ENCODE data around the gene WDR59.
"Not testable (repeated sequence)": the region's sequence is repeated elsewhere in the genome, so short reads cannot be mapped to it uniquely, and the experiment has no call there.

WDR59 gene

DNA sequence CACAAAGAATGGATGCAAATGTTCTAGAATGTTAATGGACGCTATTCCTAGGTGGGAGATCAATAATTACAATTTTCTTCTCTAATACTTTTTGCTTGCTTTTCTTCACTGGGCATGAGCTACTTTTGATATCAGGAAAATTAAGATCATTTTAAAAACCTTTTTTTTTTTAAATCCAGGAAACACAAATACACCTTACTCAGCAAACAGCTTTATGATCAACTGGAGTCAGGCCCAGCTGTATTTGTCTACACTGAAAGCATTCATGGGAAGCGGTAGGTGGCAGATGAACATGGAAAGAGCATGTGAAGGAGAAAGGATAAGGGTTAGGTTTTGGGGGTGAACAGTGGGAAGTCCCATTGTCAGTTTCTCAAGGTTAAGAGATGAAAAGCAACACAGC, 97.8 kb downstream of the WDR59 start:
- in situ Hi-C loops (cut with HindIII; ENCODE audit: low pct_ligation_motif_present, low pct_unique_long_range_greater_than_20kb, low sequenced_read_pairs) = no loop called here
- no peak for DNase-seq

DNA sequence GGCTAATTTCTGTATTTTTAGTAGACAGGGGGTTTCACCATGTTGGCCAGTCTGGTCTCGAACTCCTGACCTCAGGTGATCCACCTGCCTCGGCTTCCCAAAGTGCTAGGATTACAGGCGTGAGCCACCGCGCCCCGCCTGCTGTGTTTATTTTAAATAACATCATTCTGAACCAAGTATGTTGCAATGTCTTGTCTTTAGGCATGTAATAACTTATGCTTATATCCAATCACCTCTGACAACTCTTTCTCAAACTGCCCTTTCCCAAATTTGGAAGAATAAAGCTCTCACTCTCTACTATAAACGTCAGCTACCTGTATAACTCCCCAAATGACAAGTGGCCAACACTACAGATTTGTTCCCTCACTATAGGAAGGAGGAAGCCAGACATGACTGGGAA, 107.2 kb downstream of the WDR59 start:
- DNase-seq = no peak

DNA sequence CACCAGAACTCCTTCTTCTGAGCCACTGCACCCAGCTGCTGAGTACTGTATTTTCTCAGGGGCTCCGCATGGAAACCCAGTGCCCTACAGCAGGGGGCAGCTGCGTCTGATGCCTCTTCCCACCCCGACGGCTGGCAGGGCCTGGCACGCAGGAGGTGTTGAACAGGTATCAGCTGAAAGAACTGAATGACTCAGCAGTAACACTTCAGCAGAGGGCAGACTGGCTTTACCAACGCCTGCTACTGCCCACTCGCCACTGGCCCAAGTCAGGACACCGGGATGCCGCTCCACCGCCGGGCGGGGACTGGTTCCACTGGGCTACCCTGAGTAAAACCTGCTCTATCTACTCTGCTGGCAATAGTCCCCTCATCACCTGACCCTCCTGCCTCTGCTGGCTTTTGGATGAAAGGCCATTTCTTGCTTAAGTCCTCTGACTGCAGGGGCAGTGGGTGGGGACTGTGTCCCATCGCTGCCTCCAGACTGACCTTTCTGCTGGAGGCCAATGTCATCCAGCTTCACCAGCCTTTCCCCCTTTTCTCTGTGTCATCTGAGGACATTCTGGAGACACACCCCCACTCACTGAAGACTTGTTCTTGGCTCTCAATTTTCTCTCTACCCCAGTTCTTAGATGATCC, 109.9 kb downstream of the WDR59 start:
- in situ Hi-C loops (cut with HindIII; ENCODE audit: low pct_ligation_motif_present, low pct_unique_long_range_greater_than_20kb, low sequenced_read_pairs) = loop anchor here (25.0 kb wide), 1 partner anchor 188 kb away; no protein-coding TSS in a partner anchor
- DNase-seq = no peak

More for the DNA sequence above, 107.2 kb downstream of the WDR59 start:
- in situ Hi-C loops (cut with HindIII; ENCODE audit: low pct_ligation_motif_present, low pct_unique_long_range_greater_than_20kb, low sequenced_read_pairs) = no loop called here

DNA sequence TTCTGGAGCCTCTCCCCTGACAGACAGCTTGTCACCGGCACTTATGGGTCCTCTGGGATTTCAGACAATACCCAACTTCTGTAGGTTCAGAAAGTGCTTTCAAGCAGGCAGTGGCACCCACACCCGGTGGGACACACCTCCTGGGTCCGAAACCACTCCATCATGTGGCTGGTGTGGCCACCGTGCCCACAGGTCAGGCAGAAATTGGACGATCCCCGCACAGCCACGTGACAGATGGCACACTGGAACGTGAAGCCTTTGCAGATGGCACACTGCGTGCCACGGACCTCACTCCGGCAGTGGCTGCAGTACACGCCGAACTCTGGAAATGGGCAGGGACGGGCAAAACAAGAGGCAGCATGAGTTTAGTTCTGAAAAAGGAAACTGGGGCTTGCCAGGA, 110.8 kb downstream of the WDR59 start:
- DNase-seq = no peak
- in situ Hi-C loops (cut with HindIII; ENCODE audit: low pct_ligation_motif_present, low pct_unique_long_range_greater_than_20kb, low sequenced_read_pairs) = loop anchor here (25.0 kb wide), 1 partner anchor 187 kb away; no protein-coding TSS in a partner anchor

DNA sequence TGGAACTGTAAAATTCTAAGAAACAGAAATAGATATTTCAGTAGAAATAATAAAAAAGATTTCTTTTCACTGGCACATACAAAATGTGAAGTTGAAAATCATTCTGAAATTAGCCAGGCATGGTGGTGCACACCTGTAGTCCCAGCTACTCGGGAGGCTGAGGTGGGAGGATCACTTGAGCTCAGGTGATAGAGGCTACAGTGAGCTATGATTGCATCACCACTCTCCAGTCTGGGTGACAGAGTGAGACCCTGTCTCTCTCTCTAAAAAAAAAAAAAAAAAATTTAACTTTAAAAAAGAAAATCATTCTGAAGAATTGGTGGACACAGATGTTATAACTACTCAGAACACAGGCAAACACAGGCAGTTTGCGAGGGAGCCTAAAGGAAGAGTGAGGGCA, 112.6 kb downstream of the WDR59 start:
- no peak for DNase-seq
- in situ Hi-C loops (cut with HindIII; ENCODE audit: low pct_ligation_motif_present, low pct_unique_long_range_greater_than_20kb, low sequenced_read_pairs) = loop anchor here (25.0 kb wide), 1 partner anchor 185 kb away; no protein-coding TSS in a partner anchor

DNA sequence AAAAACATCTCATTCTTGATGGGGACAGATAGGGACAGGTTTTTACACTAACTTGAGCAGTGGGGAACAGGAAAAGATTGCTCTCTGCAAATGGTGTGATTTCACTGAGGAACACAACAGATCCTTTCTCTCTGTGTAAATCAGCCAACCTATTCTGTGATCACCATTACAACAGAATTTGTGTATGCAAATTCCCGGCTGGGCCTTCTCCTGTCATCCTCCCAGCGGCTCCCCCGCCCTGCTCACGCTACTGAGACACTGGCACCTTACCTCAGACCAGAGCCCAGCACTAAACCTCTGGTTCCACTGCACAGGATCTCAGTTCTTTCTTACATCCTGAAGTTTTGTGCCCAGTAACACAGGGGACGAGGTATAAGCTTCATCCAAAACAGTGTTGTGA, 113.3 kb downstream of the WDR59 start:
- no peak for DNase-seq
- in situ Hi-C loops (cut with HindIII; ENCODE audit: low pct_ligation_motif_present, low pct_unique_long_range_greater_than_20kb, low sequenced_read_pairs) = loop anchor here (25.0 kb wide), 1 partner anchor 184 kb away; no protein-coding TSS in a partner anchor

DNA sequence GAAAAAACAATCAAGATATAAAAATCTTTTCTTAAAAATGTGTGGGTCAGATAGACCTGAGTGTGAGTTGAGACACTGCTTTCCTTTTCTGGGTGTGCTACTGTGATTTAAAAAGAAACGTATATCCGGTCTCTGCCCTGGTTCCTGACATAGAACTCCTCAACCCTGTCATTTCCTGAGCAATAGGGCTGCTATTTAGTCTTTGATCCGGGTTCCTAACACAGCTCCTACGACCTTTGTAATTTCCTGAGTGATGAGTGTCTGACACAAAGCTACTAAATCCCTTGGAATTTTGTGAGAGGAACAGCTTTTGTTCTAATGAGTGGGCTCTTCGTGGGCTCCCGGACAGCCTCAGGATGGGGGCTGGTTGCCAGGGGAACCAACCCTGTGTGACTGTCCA, 116.4 kb downstream of the WDR59 start:
- DNase-seq = no peak
- in situ Hi-C loops (cut with HindIII; ENCODE audit: low pct_ligation_motif_present, low pct_unique_long_range_greater_than_20kb, low sequenced_read_pairs) = loop anchor here (25.0 kb wide), 1 partner anchor 181 kb away; no protein-coding TSS in a partner anchor

DNA sequence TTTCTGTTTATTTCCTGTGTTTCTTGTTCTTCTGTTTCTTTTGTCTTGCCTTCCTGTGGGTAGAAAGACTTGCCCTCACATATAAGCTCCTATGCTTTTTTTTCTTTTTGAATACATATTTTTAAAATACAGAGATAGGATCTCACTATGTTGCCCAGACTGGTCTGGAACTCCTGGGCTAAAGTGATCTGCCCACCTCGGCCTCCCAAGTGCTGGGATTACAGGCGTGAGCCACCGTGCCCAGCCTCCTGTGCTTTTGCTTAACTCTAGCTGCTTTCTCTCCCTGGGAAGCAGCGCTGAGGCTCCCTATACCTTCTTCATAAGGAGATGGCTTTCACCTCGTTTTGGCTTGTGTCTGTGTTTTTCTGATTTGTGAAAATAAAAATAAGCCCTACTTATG, 116.9 kb downstream of the WDR59 start:
- in situ Hi-C loops (cut with HindIII; ENCODE audit: low pct_ligation_motif_present, low pct_unique_long_range_greater_than_20kb, low sequenced_read_pairs) = loop anchor here (25.0 kb wide), 1 partner anchor 181 kb away; no protein-coding TSS in a partner anchor
- DNase-seq = no peak

DNA sequence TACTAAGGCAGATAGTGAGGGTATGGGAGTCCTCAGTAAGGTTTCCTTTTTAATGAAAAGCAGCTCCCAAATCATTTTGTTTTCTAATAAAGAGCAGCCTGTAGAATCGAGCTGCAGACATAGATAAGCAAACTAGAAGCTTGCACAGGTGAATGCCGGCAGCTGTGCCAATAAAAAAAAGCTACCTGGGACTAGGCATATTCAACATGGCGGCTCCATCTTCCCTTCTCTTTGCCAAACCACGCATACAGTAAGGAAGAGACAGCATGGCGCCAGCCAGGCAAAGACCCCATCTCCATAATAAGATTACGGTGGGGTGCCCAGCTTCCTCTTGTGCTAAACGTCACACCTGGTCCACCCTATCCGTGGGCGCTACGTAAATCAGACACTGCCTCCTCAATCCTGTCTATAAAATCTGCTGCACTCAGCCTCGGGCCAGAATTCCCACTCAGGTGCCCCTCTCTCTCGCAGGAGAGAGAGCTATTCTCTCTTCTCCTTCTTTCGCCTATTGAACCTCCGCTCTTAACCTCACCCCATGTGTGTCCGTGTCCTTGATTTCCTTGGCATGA, 117.6 kb downstream of the WDR59 start:
- DNase-seq = no peak

DNA sequence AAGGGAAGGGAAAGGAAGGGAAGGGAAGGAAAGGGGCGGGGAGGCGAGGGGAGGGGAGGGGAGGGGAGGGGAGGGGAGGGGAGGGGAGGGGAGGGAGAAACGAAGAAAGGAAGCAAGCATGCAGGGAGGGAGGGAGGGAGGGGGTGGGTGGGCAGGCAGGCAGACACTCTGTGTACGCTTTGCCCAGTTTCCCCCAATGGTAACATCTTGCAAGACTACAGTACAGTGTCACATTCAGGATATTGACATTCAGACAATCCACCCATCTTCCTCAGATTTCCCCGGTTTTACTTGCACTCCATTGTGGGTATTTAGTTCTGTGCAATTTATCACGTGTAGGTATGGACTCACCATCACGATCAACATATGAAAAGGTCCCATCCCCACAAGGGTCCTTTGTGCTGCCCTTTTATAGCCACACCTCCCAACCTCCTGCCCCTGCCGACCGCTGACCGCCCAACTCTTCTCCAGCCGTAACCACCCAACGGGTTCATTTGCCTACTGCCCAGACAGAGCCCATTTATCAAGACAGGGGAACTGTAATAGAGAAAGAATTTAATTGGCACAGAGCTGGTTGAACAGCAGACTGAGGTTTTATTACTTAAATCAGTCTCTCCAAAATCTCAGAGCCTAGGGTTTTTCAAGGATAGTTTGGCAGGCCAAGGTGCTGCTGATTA, 118.9 kb downstream of the WDR59 start:
- in situ Hi-C loops (cut with HindIII; ENCODE audit: low pct_ligation_motif_present, low pct_unique_long_range_greater_than_20kb, low sequenced_read_pairs) = loop anchor here (25.0 kb wide), 1 partner anchor 179 kb away; no protein-coding TSS in a partner anchor
- DNase-seq = no peak

More for the DNA sequence above, 117.6 kb downstream of the WDR59 start:
- in situ Hi-C loops (cut with HindIII; ENCODE audit: low pct_ligation_motif_present, low pct_unique_long_range_greater_than_20kb, low sequenced_read_pairs) = loop anchor here (25.0 kb wide), 1 partner anchor 180 kb away; no protein-coding TSS in a partner anchor

DNA sequence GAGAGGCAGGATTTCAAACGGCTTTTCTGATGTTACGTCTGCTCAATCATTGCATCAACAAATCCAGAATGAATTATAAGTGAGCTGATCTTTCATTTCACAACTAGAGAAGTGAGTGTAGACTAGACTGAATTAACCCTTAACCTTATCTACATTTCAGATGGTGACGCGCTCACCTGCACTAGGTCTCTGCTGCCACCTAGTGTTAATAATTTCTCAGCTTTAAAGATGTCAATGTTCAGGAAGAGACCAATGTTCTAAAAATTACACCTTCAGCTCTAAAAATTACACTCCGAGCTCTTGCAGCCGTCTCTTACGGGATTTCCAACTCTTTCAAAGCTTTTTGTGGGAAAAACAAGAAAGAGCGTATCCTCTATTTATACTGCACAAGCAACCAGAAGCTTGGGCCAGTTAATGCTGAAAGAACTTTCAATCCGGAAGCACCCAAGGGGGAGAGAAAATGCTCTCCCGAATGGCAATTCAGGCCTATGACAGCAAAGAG, 122.1 kb downstream of the WDR59 start:
- in situ Hi-C loops (cut with HindIII; ENCODE audit: low pct_ligation_motif_present, low pct_unique_long_range_greater_than_20kb, low sequenced_read_pairs) = loop anchor here (25.0 kb wide), 1 partner anchor 175 kb away; no protein-coding TSS in a partner anchor
- DNase-seq = peak; percentile 59

DNA sequence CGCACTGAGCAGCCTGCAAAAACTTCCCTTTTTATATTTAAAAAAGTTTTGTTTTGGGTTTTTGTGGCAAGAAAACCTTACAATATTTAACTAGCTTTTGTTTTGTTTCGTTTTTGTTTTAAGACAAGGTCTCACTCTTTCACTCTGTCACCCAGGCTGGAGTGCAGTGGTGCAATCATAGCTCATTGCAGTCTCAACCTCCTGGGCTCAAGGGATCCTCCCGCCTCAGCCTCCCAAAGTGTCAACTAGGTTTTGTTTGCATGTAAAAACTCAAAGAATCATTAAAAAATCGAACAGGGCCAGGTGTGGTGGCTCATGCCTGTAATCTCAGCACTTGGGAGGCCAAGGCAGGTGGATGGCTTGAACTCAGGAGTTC, 132.4 kb downstream of the WDR59 start:
- DNase-seq = no peak
- in situ Hi-C loops (cut with HindIII; ENCODE audit: low pct_ligation_motif_present, low pct_unique_long_range_greater_than_20kb, low sequenced_read_pairs) = loop anchor here (25.0 kb wide), 1 partner anchor 165 kb away; no protein-coding TSS in a partner anchor

DNA sequence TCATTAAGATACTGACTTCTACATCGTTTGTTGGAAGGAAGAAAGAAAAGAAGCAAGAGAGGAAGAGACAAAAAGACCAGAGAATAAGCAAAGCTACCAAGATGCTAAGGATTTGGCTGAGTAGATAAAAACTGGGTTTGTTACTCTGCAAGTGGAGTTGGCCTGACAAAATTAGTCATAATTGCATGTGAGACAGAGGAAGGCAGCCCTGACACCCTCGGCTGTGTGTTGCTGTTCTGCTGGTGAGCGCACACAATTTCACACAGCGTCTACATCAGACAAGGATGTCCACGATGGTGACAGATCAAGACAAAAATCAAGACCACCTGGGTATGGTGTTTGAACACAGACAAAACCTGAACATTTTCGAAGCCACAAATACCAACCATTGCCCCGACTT, 134.9 kb downstream of the WDR59 start:
- DNase-seq = no peak
- in situ Hi-C loops (cut with HindIII; ENCODE audit: low pct_ligation_motif_present, low pct_unique_long_range_greater_than_20kb, low sequenced_read_pairs) = loop anchor here (25.0 kb wide), 1 partner anchor 163 kb away; no protein-coding TSS in a partner anchor

DNA sequence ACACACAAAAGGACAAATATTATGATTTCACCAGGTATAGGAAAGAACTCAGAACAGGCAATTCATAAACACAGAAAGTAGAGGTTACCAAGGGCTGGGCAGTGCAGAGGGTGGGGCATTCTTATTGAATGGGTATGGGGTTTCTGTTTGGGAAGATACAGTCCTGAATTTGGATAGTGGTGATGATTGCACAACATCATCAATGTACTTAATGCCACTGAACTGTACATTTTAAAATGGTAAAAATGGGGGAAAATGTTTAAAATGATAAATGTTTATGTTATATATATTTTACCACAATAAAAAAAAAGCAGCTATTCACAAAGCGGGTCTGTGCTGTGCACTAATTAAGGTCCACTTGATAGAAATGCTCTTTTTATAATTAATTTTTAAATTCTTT, 137.7 kb downstream of the WDR59 start:
- in situ Hi-C loops (cut with HindIII; ENCODE audit: low pct_ligation_motif_present, low pct_unique_long_range_greater_than_20kb, low sequenced_read_pairs) = no loop called here

DNA sequence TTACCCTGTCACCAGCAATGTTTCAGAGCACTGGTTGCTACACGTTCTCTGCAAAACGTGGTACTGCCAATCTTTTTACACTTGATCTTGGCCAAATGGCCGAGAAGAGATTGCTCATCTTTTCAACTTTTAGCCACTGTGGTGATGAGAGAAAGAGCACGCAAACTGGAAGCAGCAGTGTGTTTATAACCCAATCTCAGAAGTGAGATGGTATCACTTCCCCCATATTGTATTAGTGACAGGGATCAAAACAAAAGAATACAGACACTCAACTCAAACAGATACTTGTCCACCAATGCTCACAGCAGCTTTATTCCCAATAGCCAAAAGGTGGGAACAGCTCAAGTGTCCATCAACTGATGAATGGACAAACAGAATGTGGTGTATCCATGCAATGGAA, 138.2 kb downstream of the WDR59 start:
- in situ Hi-C loops (cut with HindIII; ENCODE audit: low pct_ligation_motif_present, low pct_unique_long_range_greater_than_20kb, low sequenced_read_pairs) = no loop called here
- DNase-seq = no peak

More for the DNA sequence above, 137.7 kb downstream of the WDR59 start:
- DNase-seq = no peak

DNA sequence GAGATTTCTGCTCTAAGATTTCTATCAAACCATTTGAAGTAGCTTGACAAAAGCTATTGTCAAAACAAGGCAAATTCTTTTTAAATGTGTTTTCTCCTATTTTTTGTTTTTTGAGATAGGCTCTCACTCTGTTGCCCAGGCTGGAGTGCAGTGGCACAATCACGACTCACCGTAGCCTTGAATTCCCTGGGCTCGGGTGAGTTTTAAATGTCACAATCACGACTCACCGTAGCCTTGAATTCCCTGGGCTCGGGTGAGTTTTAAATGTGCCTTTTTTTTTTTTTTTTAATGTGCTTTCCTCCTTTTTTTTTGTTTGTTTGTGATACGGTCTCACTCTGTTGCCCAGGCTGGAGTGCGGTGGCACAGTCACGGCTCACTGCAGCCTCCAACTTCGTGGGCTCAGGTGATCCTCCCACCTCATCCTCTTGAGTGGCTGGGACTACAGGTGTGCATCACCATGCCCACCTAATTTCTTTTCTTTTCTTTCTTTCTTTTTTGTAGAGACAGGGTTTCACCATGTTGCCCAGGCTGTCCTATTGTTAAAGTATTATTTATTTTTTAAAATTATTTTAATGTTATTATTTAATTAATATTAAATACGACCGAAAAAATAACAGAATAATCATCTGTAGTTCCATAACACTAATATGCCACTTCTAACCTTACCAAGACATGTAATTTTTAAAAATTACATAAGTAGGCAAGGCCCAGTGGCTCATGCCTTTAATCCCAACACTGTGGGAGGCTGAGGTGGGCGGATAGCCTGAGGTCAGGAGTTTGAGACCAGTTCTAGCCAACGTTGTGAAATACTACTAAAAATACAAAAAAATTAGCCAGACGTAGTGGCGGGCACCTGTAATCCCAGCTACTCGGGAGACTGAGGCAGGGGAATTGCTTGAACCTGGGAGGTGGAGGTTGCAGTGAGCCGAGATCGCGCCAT, 140.6 kb downstream of the WDR59 start:
- no peak for DNase-seq
- in situ Hi-C loops (cut with HindIII; ENCODE audit: low pct_ligation_motif_present, low pct_unique_long_range_greater_than_20kb, low sequenced_read_pairs) = no loop called here

DNA sequence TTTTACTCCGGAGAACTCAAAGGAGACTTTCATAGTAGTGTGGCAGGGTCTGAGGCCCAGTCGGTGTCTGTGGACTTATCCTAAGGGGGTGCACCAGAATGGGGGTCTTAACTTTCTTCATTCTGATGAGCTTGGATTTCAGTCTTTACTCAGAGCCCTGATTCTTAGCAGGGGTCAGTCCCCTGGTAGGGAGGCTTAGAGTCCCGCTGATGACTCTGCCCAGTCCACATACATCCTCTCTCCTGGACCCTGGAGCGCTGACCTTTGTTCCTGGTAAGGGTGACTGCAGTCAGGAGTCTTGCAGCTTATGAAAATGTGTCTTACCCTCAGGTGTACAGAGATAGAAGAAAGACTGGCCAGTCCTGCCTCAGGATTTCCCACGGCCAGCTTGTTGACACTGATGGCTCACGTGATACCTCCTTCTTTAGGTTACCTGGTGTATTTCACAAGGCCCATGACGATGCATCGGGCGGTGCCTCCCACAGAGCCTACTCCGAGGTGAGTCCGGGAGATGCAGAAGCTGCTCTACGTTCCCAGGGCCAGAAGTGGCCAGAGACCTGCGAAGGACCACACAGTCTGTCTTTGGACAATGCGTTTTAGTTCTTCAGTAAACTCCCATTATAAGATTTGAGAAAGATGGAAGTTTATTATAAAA, 141.4 kb downstream of the WDR59 start:
- DNase-seq; in situ Hi-C loops (cut with HindIII; ENCODE audit: low pct_ligation_motif_present, low pct_unique_long_range_greater_than_20kb, low sequenced_read_pairs): not testable (repeated sequence)

DNA sequence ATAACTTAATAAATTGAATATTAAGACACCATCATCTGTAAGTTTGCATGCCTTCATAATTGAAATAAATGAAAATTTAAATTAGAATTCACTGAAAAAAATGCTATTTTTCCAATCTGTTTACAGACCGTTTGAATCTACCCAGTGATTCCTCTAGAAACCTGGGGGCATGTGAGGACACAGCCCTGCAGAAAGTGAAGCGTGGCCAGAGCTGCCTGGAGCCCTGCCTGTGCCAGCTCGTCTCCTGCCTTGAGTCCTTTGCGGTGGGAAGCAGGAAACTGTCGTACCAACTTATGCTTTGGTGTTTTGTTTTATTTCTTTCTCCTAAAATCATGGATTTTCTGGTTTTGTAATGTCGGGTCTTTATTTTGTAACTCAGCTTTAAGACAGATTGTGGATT, 142.5 kb downstream of the WDR59 start:
- DNase-seq = no peak
- in situ Hi-C loops (cut with HindIII; ENCODE audit: low pct_ligation_motif_present, low pct_unique_long_range_greater_than_20kb, low sequenced_read_pairs) = no loop called here

All from ACHN (cell line).